ENCODE results near the gene ENPEP.

ENPEP gene

DNA sequence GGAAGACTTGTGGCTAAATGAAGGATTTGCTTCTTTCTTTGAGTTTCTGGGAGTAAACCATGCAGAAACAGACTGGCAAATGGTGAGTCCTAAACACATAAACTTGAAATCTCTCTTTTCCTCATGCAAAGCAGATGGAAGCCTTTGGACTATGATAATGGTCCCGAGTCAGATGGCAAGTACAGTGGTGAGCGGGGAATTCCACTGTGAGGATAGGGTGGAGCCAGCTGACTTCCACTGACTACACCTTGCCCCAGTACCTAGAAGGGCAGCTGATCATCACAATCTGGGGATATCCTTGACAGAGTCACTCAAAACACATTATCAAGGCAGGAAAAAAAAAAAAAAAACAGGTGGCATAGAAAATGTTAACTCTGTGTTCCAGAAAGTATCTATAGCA lies 34.3 kb downstream of the ENPEP start:
- DNase-seq (ENCODE audit: extremely low read depth, insufficient read length) = no peak
- no peak for TF ChIP-seq CTCF (IDR thresholded peaks at IDR 0.05; ENCODE audit: insufficient read depth, low read length, poor library complexity, severe bottlenecking)
- H3K36me3 ChIP-seq (ENCODE audit: control insufficient read depth, insufficient read depth, low read length) = no peaks in the 10 kb centered on the region
- no peaks in the 10 kb centered on the region for H3K27me3 ChIP-seq (replicated peaks; ENCODE audit: control insufficient read depth, insufficient read depth, low read length)
- no peak overlapping the region for H3K4me3 ChIP-seq (replicated peaks; ENCODE audit: low read depth, low read length)

DNA sequence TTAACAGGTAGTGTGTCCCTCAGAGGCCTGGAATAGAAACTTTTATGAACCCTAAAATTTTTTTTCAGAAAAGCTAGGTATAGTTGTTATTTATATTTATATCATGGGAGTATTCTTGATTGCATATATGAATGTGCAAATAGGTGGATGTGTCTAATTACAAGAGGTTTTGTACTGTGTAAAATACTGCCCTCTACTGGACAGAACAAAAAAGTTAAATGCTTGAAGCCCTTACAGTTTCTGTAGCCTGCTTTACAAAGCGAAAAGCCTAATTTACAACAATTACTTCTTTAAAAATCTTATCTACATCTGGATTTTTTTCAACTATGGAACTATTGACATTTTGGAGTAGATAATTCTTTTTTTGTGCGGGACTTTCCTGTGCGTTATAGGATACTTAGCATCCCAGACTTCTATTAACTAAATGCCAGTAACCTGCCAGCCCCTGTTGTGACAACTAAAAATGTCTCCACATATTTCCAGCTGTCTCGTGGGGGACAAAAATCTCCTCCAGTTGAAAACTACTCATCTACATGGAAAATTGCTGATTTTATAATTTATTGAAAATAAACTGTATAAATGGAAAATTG lies 35.1 kb downstream of the ENPEP start:
- Histone ChIP-seq H3K27me3 (replicated peaks; ENCODE audit: control insufficient read depth, insufficient read depth, low read length) (no peaks in the 10 kb centered on the region), H3K4me3 (replicated peaks; ENCODE audit: low read depth, low read length) (no peak overlapping the region), H3K36me3 (ENCODE audit: control insufficient read depth, insufficient read depth, low read length) (no peaks in the 10 kb centered on the region)
- TF ChIP-seq CTCF (IDR thresholded peaks at IDR 0.05; ENCODE audit: insufficient read depth, low read length, poor library complexity, severe bottlenecking) = peak; percentile 63
- DNase-seq (ENCODE audit: extremely low read depth, insufficient read length) = peak; percentile 26

- no peaks in the 10 kb centered on the region for H3K27me3 ChIP-seq (replicated peaks; ENCODE audit: control insufficient read depth, insufficient read depth, low read length)
- no peak for TF ChIP-seq CTCF (IDR thresholded peaks at IDR 0.05; ENCODE audit: insufficient read depth, low read length, poor library complexity, severe bottlenecking)
- no peak for DNase-seq (ENCODE audit: extremely low read depth, insufficient read length)
- H3K4me3 ChIP-seq (replicated peaks; ENCODE audit: low read depth, low read length) = no peak overlapping the region
- no peaks in the 10 kb centered on the region for H3K36me3 ChIP-seq (ENCODE audit: control insufficient read depth, insufficient read depth, low read length)
Observed at GRCh38 chr4:110512901-110513300, 36.9 kb downstream of the ENPEP start.

DNA sequence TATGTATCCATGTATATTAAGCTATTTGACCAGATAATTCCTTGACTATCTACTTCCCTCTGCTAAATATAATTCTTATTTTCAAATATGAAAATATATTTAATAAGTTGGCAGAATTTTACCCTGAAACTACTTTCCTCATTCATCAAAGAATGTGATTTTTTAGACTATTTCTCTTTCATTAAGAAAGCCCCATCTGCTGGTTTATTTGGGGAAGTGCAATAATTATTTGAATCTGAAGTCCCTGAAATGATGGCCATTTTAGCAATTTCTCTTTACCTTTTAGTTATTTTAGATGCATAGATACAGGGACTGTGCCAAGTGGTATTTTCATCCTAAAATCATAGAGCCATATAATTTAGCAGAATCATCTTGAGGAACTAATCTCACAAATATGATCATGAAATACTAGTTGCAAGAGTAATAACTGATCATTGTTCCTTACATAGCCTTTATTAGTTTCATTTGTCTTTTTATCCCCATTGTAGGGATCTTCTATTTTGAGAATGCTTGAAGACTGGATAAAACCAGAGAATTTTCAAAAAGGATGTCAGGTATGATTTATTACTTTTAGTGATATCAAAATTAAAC lies 39.0 kb downstream of the ENPEP start:
- no peaks in the 10 kb centered on the region for H3K27me3 ChIP-seq (replicated peaks; ENCODE audit: control insufficient read depth, insufficient read depth, low read length)
- DNase-seq (ENCODE audit: extremely low read depth, insufficient read length) = no peak
- peak; percentile 60 for TF ChIP-seq CTCF (IDR thresholded peaks at IDR 0.05; ENCODE audit: insufficient read depth, low read length, poor library complexity, severe bottlenecking)
- H3K4me3 ChIP-seq (replicated peaks; ENCODE audit: low read depth, low read length) = no peak overlapping the region
- H3K36me3 ChIP-seq (ENCODE audit: control insufficient read depth, insufficient read depth, low read length) = no peaks in the 10 kb centered on the region

- TF ChIP-seq CTCF (IDR thresholded peaks at IDR 0.05; ENCODE audit: insufficient read depth, low read length, poor library complexity, severe bottlenecking) = no peak
- Histone ChIP-seq H3K36me3 (ENCODE audit: control insufficient read depth, insufficient read depth, low read length) (no peaks in the 10 kb centered on the region), H3K27me3 (replicated peaks; ENCODE audit: control insufficient read depth, insufficient read depth, low read length) (no peaks in the 10 kb centered on the region), H3K4me3 (replicated peaks; ENCODE audit: low read depth, low read length) (peak overlapping the region; percentile 77)
- DNase-seq (ENCODE audit: extremely low read depth, insufficient read length) = no peak
Observed at GRCh38 chr4:110515676-110516075, 39.7 kb downstream of the ENPEP start.

Data from GM06990 (cell line).